ENCODE results near the gene KRTAP21-3. TPM values are rescaled to one million over a fixed set of nuclear protein-coding genes. Genes with fewer than 3 reads are reported as not detected.

KRTAP21-3 gene
- not detected in 2 replicates for total RNA-seq

GRCh38 chr21:30718239-30718909, at the start of gene KRTAP21-3:
Gene KRTAP21-3, minus strand, starts transcription at chr21:30718777. Its CDS starts 18 bp downstream, at chr21:30718759.

GRCh38 chr21:30755328-30755727, 36.8 kb upstream of the KRTAP21-3 start, which contains the start of gene KRTAP21-1:
Gene KRTAP21-1, minus strand, starts transcription at chr21:30755428. Its CDS starts 50 bp downstream, at chr21:30755378.

DNA sequence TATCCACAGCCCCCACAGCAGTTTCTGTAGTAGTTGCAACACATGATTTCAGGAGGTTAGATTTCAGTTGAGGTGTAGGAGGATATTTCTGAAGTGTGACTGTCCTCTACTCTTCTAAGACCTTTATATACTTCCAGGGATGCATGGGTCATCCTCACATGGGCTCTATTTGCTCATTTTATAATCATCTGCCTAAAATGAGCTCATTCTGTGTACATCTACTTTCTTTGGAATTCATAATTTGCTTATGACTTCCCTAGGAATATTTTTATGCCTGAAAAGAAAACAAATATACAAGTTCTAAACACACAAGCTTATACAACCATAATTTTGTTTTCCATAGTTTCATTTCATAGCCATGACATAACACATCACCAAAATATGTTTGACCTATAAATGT, 28.6 kb upstream of the KRTAP21-3 start, which contains the start of gene KRTAP21-2:
Gene KRTAP21-2, minus strand, starts transcription at position 101 of the 400 bp plus-strand sequence. Its CDS starts 57 bp downstream, at position 44.

Other genes starting within 250 kb of the KRTAP21-3 start
- not detected in 2 replicates for gene KRTAP19-1, start 238.4 kb downstream of the KRTAP21-3 start, total RNA-seq
- not detected in 2 replicates for gene KRTAP19-2, start 231.3 kb downstream of the KRTAP21-3 start, total RNA-seq
- not detected in 2 replicates for gene KRTAP19-3, start 226.8 kb downstream of the KRTAP21-3 start, total RNA-seq
- gene KRTAP19-4, start 221.6 kb downstream of the KRTAP21-3 start, total RNA-seq, result not detected in 2 replicates
- not detected in 2 replicates for gene KRTAP19-5, start 216.6 kb downstream of the KRTAP21-3 start, total RNA-seq
- gene KRTAP19-6, start 176.9 kb downstream of the KRTAP21-3 start, total RNA-seq, result not detected in 2 replicates
- gene KRTAP19-7, start 157.5 kb downstream of the KRTAP21-3 start, total RNA-seq, result not detected in 2 replicates
- not detected in 2 replicates for gene KRTAP22-2, start 128.4 kb downstream of the KRTAP21-3 start, total RNA-seq
- not detected in 2 replicates for gene KRTAP6-3, start 126.3 kb downstream of the KRTAP21-3 start, total RNA-seq
- gene KRTAP6-2, start 119.9 kb downstream of the KRTAP21-3 start, total RNA-seq, result not detected in 2 replicates
- gene KRTAP22-1, start 117.7 kb downstream of the KRTAP21-3 start, total RNA-seq, result not detected in 2 replicates
- not detected in 2 replicates for gene KRTAP6-1, start 104.8 kb downstream of the KRTAP21-3 start, total RNA-seq
- not detected in 2 replicates for gene KRTAP20-1, start 102.4 kb downstream of the KRTAP21-3 start, total RNA-seq
- gene KRTAP20-4, start 98.2 kb downstream of the KRTAP21-3 start, total RNA-seq, result not detected in 2 replicates
- not detected in 2 replicates for gene KRTAP20-2, start 83.6 kb downstream of the KRTAP21-3 start, total RNA-seq
- gene KRTAP20-3, start 75.9 kb downstream of the KRTAP21-3 start, total RNA-seq, result not detected in 2 replicates
- gene KRTAP21-2, start 28.5 kb upstream of the KRTAP21-3 start, total RNA-seq, result not detected in 2 replicates
- not detected in 2 replicates for gene KRTAP21-1, start 36.7 kb upstream of the KRTAP21-3 start, total RNA-seq
- gene KRTAP8-1, start 94.5 kb upstream of the KRTAP21-3 start, total RNA-seq, result not detected in 2 replicates
- not detected in 2 replicates for gene KRTAP7-1, start 111.0 kb upstream of the KRTAP21-3 start, total RNA-seq
- not detected in 2 replicates for gene KRTAP11-1, start 162.8 kb upstream of the KRTAP21-3 start, total RNA-seq